ENCODE measurements around the gene GSG1L2.
"Not testable (repeated sequence)": the region's sequence is repeated elsewhere in the genome, so short reads cannot be mapped to it uniquely, and the experiment has no call there.

Gene GSG1L2

GRCh38 chr17:9788601-9789000 lies 33.3 kb downstream of the GSG1L2 start:
- no peak for DNase-seq

DNA sequence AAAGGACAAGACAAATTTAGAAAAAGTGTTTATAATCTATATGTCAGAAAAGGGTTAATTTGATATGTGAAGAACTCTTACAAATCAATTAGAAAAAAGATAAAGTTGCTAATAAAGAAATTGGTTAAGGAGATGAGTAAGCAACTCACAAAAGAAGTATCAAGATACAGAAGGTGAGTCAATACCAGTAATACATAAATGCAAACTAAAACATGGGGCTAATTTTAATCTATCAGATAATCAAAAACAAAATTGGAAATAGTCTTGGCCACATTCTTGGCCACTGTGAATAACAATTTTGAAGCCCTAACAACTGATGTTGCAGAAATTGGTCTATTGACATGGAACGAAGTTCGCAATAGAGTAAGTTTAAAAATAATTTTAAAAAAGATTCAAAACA lies 37.3 kb downstream of the GSG1L2 start:
- DNase-seq: no peak

DNA sequence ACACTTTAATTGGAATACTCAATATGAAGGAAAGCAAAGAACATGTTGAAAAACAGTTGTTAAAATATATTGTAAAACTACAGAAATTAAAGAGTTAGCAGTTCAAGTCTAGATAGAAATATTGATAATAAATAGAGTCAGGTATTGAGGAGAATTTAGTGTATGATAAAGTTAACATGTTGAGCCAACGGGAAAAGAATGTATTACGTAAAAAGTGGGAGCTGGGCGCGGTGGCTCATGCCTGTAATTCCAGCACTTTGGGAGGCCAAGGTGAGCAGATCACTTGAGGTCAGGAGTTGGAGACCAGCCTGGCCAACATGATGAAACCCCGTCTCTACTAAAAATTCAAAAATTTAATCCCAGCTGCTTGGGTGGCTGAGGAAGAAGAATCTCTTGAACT lies 38.4 kb downstream of the GSG1L2 start:
- DNase-seq: not testable (repeated sequence)

DNA sequence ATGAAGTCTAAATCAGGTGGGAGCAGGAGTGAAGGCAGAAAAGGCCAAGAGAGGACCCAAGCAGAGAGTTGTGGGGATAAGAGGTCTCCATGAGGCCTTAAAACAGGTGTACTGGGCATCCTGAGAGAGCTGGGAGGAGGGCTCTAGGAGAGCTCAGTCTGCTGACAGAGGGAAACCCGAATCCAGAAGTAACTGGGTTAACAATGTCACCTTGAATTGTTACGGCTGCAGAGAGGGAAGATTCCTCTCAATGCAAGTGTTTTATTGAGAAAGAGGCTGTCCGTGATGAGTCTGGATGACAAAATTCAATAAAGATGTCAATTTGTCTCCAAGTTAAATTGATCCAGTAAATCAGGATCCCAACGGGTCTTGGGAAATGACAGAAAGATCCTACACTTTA lies 38.8 kb downstream of the GSG1L2 start:
- DNase-seq: no peak

DNA sequence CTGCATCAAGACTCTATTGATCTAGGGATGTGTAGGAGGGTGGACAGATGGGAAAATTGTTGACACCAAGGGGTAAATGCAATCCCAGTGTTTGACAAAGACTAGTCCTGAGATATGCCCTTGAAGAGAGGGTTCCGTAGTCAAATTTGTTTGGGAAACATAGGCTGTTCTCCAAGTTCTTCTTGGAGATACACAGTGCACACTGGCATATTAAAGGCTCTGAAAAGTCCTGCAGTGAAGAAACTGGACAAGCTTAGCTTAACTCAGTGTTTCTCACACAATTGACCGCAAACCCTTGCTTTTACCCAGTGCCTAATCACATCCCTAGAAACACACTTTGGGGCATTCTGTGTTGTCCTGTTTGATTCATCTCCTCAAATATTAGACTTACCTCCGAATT lies 41.3 kb downstream of the GSG1L2 start:
- no peak for DNase-seq

- no peak for DNase-seq
Observed at GRCh38 chr17:9776911-9777310, 45.0 kb downstream of the GSG1L2 start.

- DNase-seq: no peak
Observed at GRCh38 chr17:9772658-9773057, 49.2 kb downstream of the GSG1L2 start.

- no peak for DNase-seq
Observed at GRCh38 chr17:9771465-9771864, 50.4 kb downstream of the GSG1L2 start.

- no peak for DNase-seq
Observed at GRCh38 chr17:9769036-9769695, 52.7 kb downstream of the GSG1L2 start.

DNA sequence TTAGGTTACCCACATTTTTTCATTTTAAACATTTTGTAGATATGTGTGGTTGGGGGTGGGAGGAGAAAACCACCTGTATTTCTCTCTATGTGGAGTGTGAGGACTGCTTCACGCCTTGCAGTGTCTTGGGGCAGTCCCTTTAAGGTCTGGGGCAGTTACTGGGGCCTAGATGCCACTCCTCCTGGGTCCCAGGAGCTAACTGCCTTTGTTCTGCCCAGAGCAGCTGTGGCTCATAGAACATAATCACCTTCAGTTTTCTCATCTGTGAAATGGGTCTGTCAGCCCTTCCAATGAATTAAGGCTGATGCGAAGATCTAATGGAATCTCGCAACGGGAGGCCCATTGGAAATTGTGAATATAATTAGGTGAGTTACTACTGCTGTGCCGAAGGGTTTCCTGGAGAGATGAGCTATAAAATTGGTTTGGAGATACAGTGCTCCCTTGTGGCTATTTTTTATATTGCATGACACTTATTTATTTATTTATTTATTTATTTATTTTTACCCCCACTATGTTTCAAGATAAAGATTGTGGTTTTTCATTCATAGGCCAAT lies 53.4 kb downstream of the GSG1L2 start:
- DNase-seq: no peak

- no peak for DNase-seq
Observed at GRCh38 chr17:9767432-9767991, 54.4 kb downstream of the GSG1L2 start.

DNA sequence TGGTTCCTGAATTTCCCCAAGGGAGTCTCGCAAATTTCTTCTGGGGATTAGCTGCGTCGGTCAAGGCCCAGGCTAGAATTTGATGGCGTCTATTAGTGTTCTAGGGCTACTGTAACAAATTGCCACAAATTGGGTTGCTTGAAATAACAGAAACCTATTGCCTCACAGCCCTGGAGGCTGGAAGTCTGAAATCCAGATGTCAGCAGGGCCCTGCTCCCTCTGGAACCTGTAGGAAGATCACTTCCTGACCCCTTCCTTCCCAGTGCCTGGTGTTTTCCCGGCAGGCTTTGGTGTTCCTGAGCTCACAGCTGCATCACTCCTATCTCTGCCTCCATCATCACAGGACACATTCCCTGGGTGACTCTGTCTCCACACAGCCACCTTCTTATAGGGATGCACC lies 54.9 kb downstream of the GSG1L2 start:
- DNase-seq: no peak

DNA sequence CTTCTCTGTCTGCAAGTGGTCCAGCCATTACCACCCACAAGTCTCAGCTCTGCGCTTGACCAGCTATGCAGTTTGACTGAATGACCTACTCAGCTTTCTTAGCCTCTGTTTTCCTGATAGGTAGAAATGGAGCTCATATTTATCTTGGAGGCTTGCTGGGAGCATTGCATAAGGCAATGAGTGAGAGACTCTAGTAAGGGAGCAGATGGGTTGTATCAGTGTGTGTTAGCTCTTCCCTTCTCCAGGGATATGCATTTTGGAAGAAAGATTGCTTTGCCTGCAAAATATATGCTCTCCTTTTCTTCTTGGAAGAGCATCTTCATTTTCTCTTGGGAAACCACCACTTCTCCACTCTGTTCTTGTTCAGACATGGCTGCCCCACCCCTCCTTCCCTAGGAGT lies 56.6 kb downstream of the GSG1L2 start:
- no peak for DNase-seq

DNA sequence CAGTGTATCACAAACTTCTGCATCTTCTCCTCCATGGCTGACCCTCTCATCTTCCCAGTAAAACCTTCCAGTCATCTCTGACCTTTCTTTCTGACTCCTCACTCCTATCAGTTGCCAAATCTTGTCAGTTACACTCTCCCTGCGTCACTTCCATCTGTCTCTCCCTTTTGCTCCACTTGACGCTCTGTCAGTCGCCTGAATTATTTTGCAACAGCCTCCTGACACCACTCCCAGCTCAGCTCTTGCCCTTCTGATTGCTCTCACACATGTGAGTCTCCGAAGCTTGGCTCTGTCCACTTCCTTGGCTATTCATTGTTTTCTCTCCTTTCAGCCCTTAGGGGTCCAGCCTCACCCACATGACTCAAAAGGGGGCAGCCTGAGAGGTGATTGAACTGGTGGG lies 58.2 kb downstream of the GSG1L2 start:
- no peak for DNase-seq

- no peak for DNase-seq
Observed at GRCh38 chr17:9760266-9760665, 61.6 kb downstream of the GSG1L2 start.

GRCh38 chr17:9755083-9755482 lies 66.8 kb downstream of the GSG1L2 start:
- no peak for DNase-seq
